Midbrain (tissue), 1 donor: Measurements from ENCODE around the gene HPD.
"Not testable (repeated sequence)": the region's sequence is repeated elsewhere in the genome, so short reads cannot be mapped to it uniquely, and the experiment has no call there.

Experiments
- DNase-seq: peaks from one replicate; lab custom pipeline; 2025; lab: John Stamatoyannopoulos, UW

The HPD gene

GRCh38 chr12:121861636-121862254 is 3.1 kb upstream of the HPD start:
- DNase-seq, result no peak

- not testable (repeated sequence) for DNase-seq
These were observed 2.0 kb upstream of the HPD start for GRCh38 chr12:121860699-121861098.

- DNase-seq, result no peak
These were observed 1.6 kb upstream of the HPD start for GRCh38 chr12:121860257-121860656.

GRCh38 chr12:121858318-121858661 is 369 bp downstream of the HPD start:
- no peak for DNase-seq

DNA sequence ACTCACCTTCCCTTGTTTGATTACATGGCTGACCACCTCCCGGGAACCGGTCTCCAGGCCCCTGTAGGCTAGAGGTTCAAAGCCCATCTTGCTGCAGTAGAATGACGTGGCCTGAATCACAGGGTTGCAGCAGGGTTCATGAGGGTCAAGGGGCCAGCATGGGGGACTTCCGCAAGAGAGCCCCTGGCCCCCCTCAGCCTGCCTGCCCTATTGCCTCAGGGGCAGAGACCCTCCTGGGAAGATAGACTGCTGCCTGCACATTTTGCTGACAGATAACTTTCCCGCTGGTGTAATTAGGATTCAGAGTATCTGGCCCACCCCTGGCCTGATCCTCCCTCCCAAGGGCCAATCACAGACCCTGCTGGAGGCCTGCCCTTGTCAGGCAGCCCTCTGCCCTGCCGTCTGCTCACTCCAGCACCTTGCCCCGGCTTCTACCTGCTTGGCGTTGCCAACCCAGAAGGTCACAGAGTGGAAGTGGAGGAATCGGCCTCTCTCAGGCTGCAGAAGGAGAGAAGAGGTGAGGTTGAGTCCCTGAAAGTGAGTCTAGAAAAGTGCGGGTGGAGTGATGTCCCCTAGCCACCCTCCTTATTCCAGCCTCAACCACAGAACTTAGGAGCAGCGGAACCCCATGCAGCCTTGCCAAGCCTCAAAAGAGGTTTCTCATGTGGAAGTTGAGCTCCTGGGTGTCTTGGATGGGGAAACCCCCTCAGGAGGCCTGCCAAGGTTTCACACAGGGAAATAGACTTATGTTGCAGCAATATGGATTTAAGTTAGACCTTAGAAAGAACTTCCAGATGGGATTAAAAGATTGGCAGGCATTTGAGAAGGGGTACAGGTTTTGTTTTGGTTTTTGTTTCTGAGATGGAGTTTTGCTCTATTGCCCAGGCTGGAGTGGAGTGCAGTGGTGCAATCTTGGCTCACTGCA is 1.1 kb downstream of the HPD start:
- no peak for DNase-seq

- not testable (repeated sequence) for DNase-seq
These were observed 6.3 kb downstream of the HPD start for GRCh38 chr12:121852392-121852791.

DNA sequence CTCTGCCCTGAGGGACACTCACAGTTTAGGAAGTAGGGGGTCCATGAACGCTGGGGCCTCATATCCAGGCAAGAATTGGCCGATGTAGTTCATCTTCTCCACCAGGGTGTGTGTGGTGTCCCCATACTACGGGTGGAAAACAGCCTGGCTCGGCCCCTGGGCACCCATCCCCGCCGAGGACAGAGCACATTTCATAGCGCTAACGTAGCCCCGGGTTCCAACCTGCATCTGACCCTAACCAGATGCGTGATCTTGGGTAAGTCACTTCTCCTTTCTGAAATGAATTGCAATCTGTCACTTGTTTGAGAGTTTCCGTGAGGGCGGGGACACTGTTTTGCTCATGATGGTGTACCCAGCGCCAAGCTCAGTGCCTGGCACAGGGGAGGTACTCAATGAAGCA is 9.0 kb downstream of the HPD start:
- no peak for DNase-seq

DNA sequence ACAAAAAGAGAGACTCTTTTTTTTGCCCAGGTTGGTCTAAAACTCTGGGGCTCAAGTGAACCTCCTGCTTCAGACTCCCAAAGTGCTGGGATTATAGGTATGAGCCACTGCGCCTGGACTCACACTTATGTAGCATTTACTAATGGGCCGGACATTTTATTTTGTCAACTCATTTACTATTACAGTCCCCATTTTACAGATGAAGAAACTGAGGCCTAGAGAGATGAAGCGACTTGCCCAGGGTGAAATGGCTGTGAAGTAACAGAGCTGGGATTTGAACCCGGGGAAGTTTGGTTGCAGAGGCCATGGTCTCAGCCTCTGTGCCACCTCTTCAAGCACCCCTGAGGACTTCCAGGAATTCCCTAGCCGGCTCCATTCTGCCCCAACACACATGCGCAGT is 9.4 kb downstream of the HPD start:
- no peak for DNase-seq

- DNase-seq, result no peak
These were observed 13.0 kb downstream of the HPD start for GRCh38 chr12:121845701-121846100.

DNA sequence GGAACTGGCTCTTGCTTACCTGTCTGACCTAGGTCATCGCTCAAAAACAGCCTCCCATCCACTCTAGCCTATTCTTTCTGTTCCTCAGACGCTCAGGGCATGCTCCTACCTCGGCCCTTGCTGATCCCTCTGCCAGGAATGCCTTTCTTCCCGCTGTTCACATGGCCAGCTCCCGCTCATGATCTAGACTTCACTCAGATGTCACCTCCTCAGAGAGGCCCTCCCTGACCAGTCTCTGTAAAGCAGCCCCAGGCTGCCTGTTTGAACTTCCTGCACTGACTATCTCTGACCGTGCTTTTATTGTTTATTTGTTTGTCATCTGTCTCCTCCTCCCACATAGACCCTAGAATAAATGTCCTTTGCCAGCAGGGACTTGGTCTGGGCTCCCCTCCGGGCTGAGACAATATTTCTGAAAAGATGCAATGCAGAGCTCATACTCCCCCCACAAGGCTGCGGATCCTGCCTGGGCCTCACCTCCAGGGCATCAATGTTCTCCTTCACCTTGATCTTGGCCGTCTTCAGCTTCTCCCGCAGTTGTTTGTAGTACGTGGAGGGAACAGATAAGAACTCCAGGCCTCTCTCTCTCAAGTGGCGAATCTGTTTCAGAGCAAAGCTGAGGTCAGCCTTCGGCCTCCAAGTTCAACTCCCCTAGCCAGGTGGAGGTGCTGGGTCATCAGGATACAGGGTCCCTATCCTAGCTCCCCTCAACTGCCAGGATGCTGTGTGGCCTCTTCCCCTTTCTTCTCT is 15.2 kb downstream of the HPD start:
- no peak for DNase-seq

- DNase-seq, result no peak
These were observed 18.5 kb downstream of the HPD start for GRCh38 chr12:121839993-121840761.

DNA sequence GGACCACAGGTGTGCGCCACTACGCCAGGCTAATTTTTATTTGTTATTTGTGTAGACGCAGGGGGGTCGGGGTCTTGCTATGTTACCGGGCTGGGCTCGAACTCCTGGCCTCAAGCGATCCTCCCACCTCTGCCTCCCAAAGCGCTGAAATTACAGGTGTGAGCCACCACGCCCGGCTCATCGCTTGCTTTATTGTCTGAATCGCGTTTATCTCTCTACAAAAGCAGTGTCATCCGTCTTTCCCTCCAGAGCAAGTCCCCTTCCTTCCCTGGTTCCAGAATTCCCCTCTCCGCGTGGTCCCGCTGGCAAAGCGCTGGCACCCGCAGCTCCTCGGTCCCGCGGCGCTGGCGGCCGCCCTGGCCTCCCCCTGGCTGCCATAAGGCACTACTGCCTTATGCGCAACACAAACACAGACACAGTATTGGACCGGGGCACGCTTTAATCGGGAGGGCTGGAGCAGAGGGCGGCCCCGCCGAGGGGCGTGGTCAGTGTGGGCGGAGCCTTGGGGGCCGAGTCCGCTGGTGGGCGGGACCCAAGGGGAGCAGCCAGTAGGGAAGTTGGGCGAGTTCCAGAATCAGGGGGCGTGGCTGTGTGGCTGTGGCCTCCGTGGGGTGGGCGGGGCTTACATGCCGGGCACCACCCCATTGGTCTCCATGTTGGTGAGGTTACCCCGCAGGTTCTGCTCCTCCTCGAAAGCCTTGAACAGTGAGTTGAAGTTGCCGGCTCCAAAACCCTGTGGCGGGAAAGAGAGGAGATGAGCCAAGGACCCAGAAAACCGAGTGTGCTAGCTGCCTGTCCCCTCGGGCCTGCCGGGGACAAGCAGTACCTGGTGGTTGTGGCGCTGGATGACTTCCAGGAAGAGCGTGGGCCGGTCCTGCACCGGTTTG is 19.3 kb downstream of the HPD start:
- DNase-seq, result peak; percentile 94

DNA sequence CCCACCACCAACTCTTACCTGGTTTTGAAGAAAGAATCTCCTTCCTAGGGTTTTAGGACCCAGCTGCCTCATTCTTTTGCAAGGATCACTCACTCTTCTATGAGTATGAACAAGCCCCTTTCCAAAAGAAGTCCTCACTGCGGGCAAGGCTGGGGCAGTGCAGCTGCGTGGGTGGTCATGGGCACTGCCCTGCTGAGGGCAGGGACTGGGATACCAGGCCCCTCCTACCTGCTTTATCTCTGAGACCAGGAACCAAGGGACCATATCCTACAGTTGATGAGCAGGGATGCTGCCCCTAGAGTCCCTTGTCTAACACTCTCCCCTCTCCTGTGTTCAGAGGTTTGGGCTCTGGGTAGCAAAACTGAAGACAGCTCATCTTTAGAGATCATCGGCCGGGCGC is 20.5 kb downstream of the HPD start:
- DNase-seq, result no peak

GRCh38 chr12:121837680-121838079 is 21.0 kb downstream of the HPD start:
- no peak for DNase-seq

DNA sequence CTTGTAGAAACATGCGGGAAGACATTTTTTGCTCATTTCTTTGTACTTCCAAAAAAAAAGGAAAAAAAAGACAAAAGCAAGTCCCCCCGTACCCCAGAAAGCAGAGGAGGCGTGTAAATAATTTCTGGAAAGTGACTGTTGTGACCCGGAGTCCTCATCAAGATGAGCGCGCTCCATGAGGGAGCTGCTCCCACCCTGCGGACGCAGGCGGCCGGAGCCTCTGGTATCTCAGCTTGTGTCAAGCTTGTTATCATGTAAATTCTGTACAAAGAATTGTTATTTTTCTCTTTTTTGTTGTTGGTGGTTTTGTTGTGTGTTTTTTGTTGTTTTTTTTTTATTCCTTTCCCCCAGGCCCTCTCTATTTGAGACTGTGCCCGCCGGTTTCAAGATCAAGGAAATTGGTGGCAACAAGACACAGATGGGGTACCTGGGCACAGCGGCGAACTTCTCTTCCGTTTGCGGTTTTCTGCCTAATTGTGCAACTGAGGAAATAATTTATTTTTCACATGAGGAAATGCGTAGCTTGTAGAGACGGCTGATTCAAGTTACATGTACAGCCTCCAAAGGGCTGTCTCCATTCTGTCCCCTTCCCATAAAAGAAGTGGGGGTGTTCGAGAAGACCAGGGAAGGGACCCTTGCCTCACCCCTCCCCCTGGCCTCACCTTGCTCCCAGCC is 27.0 kb downstream of the HPD start:
- DNase-seq, result no peak

GRCh38 chr12:121830588-121831265 is 27.9 kb downstream of the HPD start:
- no peak for DNase-seq

DNA sequence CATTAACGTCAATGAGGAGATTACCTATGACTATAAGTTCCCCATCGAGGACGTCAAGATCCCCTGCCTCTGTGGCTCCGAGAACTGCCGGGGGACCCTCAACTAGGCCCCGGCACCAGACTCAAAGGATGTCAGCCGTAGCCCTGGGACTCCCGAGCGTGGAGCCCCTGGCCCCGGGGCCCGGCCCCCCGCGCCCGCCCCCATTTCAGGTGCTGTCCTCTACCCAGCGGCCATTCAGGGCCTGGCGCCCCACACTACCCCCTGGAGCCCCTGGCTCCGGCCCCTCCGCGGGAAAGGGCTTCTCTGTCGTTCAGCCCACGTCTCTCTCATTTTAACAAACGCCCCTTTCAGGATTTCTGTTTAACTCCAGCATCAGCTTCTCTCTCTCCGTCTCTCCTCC is 28.5 kb downstream of the HPD start:
- DNase-seq, result no peak

DNA sequence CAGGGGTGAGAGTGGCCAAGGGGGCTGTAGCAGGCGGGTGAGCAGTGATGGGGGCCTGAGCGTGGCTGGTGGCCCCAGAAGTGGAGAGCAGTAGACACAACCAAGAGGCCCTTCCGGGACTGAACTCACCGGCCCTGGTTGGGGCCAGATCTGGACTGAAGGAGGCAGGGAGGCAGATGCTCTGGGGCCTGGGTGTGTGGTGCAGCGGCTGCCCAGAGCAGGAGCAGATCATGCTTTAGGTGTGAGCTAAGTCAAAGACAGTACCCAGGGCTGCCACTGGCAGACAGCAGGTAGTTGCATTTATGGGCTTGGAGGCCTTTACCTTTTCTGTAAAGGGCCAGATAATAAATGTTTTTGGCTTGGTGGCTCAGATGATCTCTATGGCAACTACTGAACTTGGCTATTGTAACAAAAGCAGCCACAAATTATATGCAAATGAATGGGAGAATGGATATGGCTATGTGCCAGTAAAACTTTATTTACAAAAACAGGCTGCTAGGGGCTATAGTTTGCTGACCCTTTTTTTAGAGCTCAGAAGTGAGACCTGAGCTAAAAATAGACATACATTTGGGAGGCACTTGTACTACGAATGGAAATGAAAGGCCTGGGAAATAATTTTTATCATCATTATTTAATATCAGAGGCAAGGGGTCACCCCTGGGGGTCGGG is 29.3 kb downstream of the HPD start:
- no peak for DNase-seq

DNA sequence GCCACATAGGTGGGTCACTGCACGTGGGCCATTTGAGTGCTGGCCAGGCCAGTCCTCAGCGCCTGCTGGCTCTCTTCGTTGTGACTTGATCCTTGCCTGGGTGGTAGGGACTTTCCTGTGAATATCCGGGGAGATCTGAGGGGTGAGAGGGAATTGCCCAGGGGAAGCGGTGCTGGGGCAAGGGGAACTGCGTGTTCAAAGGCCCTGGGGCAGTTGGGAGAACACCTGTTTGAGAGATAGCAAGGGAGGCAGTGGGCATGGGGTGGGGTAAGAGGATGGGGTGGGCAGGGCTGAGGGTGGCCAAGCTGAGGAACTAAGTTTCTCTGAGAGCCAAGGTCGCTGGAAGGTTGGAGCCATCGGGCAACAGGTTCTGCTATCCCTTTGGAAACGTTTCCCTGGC is 29.8 kb downstream of the HPD start:
- no peak for DNase-seq
